Measurements from ENCODE around the gene COMT.

COMT gene

DNA sequence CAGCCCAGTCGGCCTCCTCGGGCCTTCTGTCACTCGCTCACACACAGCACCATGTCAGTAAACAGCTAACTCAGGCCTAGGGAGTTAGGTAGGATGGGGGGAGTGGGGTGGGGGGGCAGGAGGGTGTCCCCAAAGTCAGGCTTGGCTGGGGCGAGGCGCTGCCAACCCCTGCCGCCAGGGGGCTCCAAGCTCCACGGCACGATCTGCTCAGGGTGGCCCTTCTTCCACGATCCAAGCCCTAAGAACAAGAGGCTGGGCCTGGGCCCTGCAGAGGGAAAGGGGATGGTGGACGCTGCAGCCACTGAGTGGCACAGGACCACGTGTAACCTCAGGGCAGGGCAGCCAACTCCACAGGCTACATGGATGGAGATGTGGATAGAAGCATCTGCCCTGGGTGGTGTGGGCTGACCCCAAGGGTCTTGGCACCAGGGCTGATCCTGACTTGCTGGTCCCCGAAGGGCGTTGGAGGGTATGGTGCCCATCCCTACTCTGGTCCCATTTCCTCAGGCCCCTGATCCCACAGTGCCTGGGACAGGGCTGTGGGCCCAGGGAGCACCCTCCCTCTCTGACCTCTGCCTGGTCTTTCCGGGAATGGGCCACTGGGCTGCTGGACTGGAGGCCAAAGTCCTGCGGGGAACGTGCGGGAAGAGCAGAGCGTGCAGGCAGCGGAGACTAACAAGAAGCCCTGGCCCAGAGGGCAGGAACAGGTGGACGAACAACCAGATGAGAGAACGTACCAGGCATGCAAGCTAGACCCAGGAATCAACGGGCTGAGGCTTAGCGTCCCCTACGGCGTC lies 29.1 kb downstream of the COMT start:
- no peak overlapping the region for H3K4me3 ChIP-seq (ENCODE audit: low read depth, low read length)
- DNase-seq (ENCODE audit: low read depth, low spot score), result no peak
- CTCF ChIA-PET, result interaction anchor here (0.7 to 11.5 kb wide), 21 partner anchors 8 to 321 kb away, joined by 3 to 172 read pairs (median 5); partner anchors contain the start of gene TANGO2
- TF ChIP-seq, protein P1, sequence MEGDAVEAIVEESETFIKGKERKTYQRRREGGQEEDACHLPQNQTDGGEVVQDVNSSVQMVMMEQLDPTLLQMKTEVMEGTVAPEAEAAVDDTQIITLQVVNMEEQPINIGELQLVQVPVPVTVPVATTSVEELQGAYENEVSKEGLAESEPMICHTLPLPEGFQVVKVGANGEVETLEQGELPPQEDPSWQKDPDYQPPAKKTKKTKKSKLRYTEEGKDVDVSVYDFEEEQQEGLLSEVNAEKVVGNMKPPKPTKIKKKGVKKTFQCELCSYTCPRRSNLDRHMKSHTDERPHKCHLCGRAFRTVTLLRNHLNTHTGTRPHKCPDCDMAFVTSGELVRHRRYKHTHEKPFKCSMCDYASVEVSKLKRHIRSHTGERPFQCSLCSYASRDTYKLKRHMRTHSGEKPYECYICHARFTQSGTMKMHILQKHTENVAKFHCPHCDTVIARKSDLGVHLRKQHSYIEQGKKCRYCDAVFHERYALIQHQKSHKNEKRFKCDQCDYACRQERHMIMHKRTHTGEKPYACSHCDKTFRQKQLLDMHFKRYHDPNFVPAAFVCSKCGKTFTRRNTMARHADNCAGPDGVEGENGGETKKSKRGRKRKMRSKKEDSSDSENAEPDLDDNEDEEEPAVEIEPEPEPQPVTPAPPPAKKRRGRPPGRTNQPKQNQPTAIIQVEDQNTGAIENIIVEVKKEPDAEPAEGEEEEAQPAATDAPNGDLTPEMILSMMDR (IDR thresholded peaks at IDR 0.05; ENCODE audit: insufficient read depth, low read length, missing control alignments), result peak; percentile 93
- POLR2A ChIA-PET, result interaction anchor here (0.6 to 2.4 kb wide), 4 partner anchors 13 to 44 kb away, joined by 3 to 8 read pairs (median 4); no protein-coding TSS in a partner anchor

DNA sequence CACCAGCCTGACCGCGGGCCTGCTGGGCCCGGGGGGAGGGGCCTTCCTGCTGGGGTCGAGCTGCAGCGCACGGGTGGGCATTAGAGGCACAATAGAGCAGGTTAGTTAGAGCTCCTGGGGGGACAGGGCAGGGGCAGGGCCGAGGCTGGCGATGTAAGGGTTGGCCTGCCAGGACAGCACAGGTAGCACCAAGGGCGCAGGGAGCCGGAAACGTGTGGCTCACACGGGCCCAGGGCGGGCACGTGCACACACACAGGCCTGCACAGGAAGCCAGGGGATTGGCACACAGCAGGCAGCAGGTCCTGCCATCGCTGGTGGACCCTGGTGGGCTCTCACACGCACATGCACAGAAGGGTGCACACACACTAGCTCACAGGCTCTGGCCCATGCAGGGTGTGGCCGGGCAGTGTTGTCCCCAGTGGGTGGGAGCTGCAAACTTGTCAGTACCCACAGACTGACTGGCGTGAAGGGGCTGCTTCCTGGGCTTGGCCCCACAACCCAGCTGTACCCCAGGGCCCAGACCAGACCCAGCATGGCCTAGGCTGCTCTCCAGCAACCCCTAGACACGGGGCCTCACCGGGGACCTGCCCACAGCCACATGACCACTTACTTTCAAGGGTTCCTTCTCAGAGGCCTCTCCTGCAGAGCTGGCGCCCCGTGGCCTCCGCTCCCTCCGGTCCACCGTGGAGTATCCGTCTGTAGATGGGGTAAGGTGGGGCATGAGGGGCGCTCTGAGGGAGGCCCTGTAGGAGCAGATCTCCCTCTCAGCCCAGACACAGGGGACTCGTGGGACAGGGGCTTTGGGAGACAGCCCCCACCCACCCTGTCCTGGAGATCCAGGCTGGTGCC lies 29.9 kb downstream of the COMT start:
- no peak for DNase-seq (ENCODE audit: low read depth, low spot score)
- ChIA-PET POLR2A (interaction anchor here (1.9 to 2.4 kb wide), 2 partner anchors 12 to 42 kb away, joined by 4 to 8 read pairs; no protein-coding TSS in a partner anchor), CTCF (interaction anchor here (0.9 to 11.5 kb wide), 14 partner anchors 8 to 312 kb away, joined by 3 to 172 read pairs (median 6); partner anchors contain the start of gene TANGO2)
- TF ChIP-seq, protein P1 (IDR thresholded peaks at IDR 0.05; ENCODE audit: insufficient read depth, low read length, missing control alignments), result no peak
- H3K4me3 ChIP-seq (ENCODE audit: low read depth, low read length), result no peak overlapping the region

DNA sequence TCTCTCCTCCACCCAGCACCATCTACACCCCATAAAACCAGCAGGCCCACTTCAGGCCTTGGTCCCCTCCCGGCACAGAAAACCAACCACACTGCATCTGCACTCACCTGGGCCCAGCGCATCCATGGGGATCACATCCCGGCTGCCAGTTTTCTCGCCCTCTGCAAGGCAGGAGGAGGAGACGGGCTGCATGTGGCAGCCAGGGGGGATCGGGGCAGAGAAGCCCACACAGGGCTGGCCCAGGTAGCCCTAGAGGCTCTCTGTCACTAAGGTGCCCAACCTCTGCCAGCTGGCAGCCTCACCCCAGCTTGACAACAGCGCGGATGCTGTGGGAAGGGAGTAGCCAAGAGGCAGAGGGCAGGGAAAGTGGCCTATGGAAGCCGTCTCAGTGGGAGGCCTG lies 30.7 kb downstream of the COMT start:
- POLR2A ChIA-PET, result interaction anchor here (2.4 kb wide), 1 partner anchor 41 kb away, joined by 8 read pairs; no protein-coding TSS in a partner anchor
- CTCF ChIA-PET, result interaction anchor here (0.9 to 11.5 kb wide), 7 partner anchors 10 to 55 kb away, joined by 3 to 172 read pairs (median 9); no protein-coding TSS in a partner anchor
- no peak for DNase-seq (ENCODE audit: low read depth, low spot score)
- H3K4me3 ChIP-seq (ENCODE audit: low read depth, low read length), result no peak overlapping the region
- TF ChIP-seq, protein P1 (IDR thresholded peaks at IDR 0.05; ENCODE audit: insufficient read depth, low read length, missing control alignments), result no peak

DNA sequence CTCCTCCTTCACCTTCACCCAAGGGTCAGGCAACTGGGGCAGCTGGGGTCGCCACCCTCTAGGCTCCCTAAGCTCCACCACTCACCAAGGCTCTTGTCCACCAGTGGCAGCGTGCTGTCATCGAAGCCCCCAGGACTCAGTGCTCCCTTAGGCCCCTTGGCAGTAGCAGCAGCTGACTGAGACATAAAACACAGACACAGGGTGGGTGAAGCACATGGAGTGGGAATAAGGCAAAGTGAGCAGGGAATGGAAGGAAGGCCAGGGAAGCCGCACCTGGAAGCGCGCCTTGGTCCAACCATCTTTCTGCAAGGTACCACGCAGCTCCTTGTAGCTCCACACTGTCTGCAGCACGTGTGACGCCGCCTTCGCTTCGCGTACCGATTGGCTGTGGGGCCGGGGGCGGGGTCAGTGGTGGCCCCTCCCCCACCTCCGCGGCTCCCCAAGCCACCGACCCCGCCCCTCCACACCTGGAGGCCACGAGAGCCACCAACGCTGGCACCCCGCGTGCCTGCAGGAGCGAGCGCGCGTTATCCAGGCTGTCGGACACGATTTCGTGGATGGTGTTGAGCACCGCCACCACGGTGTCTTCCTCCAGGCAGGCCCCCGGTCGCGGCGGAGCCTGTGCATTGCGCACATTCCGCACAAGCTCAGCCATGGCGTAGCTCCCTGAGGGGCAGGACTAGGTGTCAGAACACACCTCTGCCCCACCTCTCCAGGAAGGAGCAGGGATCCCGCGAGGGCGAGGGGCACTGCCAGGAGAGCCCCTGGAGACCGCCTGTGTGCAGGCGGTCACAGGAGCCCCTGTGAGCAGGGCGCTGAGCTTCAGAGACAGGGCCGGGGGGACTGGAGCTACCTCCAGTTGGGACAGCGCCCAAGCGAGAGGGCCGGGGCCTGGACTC lies 31.3 kb downstream of the COMT start:
- ChIA-PET CTCF (interaction anchor here (0.9 to 11.5 kb wide), 7 partner anchors 9 to 242 kb away, joined by 3 to 172 read pairs (median 5); no protein-coding TSS in a partner anchor), POLR2A (interaction anchor here (1.1 to 2.4 kb wide), 2 partner anchors 12 to 40 kb away, joined by 4 to 8 read pairs; no protein-coding TSS in a partner anchor)

More for the DNA sequence above, 31.3 kb downstream of the COMT start:
- TF ChIP-seq, protein P1 (IDR thresholded peaks at IDR 0.05; ENCODE audit: insufficient read depth, low read length, missing control alignments), result no peak
- DNase-seq (ENCODE audit: low read depth, low spot score), result no peak
- H3K4me3 ChIP-seq (ENCODE audit: low read depth, low read length), result no peak overlapping the region

Measured in AG04449 (cell line).